DND-41 (cell line): ENCODE results near the gene INHBB.

Experiments used
- ATAC-seq: fragments of 200-7000 bp; cut with Tn5 transposase; 3 replicates; pipeline ENCODE4 v1.9.1; 2021; ENCODE audit warnings: low read depth; ENCODE audit not compliant: insufficient read depth
- DNase-seq: peaks from one replicate; pipeline ENCODE4 v3.0.0-alpha.2; 2020
- H2AFZ ChIP-seq: 2 replicates; pipeline ENCODE4 v1.6.0; 2012; ENCODE audit warnings: low read depth, low read length
- H3K27ac ChIP-seq: 2 replicates; pipeline ENCODE4 v1.5.1; 2012; ENCODE audit warnings: low read length, inconsistent platforms
- H3K27me3 ChIP-seq: fragments of 200-600 bp; sonication (generic); 2 replicates; pipeline ENCODE4 v1.6.0; 2012; ENCODE audit warnings: low read length, mild to moderate bottlenecking, inconsistent platforms; ENCODE audit not compliant: insufficient read depth, poor library complexity
- H3K36me3 ChIP-seq: 2 replicates; pipeline ENCODE4 v1.5.1; 2012; ENCODE audit warnings: low read length, inconsistent platforms; ENCODE audit not compliant: insufficient read depth
- H3K4me1 ChIP-seq: 2 replicates; pipeline ENCODE4 v1.5.1; 2012; ENCODE audit warnings: mild to moderate bottlenecking, low read length; ENCODE audit not compliant: insufficient read depth
- H3K4me2 ChIP-seq: 2 replicates; pipeline ENCODE4 v1.6.0; 2012; ENCODE audit warnings: mild to moderate bottlenecking, moderate library complexity, low read length, inconsistent platforms; ENCODE audit not compliant: insufficient read depth
- H3K4me3 ChIP-seq, 2 experiments: fragments of 200-600 bp in 1 of 2; shearing (Covaris generic) in 1 of 2; 2 replicates each; pipeline ENCODE4 v1.5.1; 2012 to 2016; ENCODE audit warnings: inconsistent platforms in 2 of 2, low read length in 2 of 2, mild to moderate bottlenecking in 2 of 2, low read depth in 1 of 2, moderate library complexity in 1 of 2
- H3K79me2 ChIP-seq: 2 replicates; pipeline ENCODE4 v1.6.0; 2012; ENCODE audit warnings: low read length, inconsistent platforms; ENCODE audit not compliant: insufficient read depth
- H3K9ac ChIP-seq: 2 replicates; pipeline ENCODE4 v1.6.0; 2012; ENCODE audit warnings: low read depth, mild to moderate bottlenecking, inconsistent platforms, low read length, moderate library complexity
- H3K9me3 ChIP-seq: 2 replicates; pipeline ENCODE4 v1.5.1; 2012; ENCODE audit warnings: low read length, moderate library complexity, mild to moderate bottlenecking, inconsistent platforms; ENCODE audit not compliant: insufficient read depth, severe bottlenecking
- H4K20me1 ChIP-seq: 2 replicates; pipeline ENCODE4 v1.6.0; 2012; ENCODE audit warnings: low read length; ENCODE audit not compliant: insufficient read depth
- EZH2 ChIP-seq: IDR thresholded peaks from 3 replicates; pipeline ENCODE4 v1.6.1; 2012; ENCODE audit warnings: borderline replicate concordance, low read depth, mild to moderate bottlenecking, moderate library complexity, low read length, inconsistent platforms; ENCODE audit not compliant: severe bottlenecking
- TF ChIP-seq, protein P1 (sequence below): IDR thresholded peaks from 2 replicates; pipeline ENCODE4 v1.5.1; 2012; ENCODE audit warnings: borderline replicate concordance, low read length, moderate library complexity, mild to moderate bottlenecking; ENCODE audit not compliant: poor library complexity, severe bottlenecking; ENCODE audit errors: extremely low read depth

The INHBB gene

GRCh38 chr2:120348737-120349439 lies 3.0 kb downstream of the INHBB start:
- no peaks in the 10 kb centered on the region for H3K9me3 ChIP-seq
- ATAC-seq (no peak), DNase-seq (no peak)
- H2AFZ ChIP-seq, result no peak overlapping the region
- no peak overlapping the region for H3K27ac ChIP-seq
- H3K27me3 ChIP-seq, result no peaks in the 10 kb centered on the region
- H3K4me3 ChIP-seq, result no peak overlapping the region
- H3K9ac ChIP-seq, result no peak overlapping the region
- no peak for TF ChIP-seq EZH2
- TF ChIP-seq, protein P1, sequence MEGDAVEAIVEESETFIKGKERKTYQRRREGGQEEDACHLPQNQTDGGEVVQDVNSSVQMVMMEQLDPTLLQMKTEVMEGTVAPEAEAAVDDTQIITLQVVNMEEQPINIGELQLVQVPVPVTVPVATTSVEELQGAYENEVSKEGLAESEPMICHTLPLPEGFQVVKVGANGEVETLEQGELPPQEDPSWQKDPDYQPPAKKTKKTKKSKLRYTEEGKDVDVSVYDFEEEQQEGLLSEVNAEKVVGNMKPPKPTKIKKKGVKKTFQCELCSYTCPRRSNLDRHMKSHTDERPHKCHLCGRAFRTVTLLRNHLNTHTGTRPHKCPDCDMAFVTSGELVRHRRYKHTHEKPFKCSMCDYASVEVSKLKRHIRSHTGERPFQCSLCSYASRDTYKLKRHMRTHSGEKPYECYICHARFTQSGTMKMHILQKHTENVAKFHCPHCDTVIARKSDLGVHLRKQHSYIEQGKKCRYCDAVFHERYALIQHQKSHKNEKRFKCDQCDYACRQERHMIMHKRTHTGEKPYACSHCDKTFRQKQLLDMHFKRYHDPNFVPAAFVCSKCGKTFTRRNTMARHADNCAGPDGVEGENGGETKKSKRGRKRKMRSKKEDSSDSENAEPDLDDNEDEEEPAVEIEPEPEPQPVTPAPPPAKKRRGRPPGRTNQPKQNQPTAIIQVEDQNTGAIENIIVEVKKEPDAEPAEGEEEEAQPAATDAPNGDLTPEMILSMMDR, result no peak
- H4K20me1 ChIP-seq, result no peaks in the 10 kb centered on the region
- H3K4me2 ChIP-seq, result no peak overlapping the region
- H3K79me2 ChIP-seq, result no peaks in the 10 kb centered on the region
- H3K36me3 ChIP-seq, result no peaks in the 10 kb centered on the region
- no peaks in the 10 kb centered on the region for H3K4me1 ChIP-seq

- H3K27ac ChIP-seq, result no peak overlapping the region
- H3K36me3 ChIP-seq, result no peaks in the 10 kb centered on the region
- no peaks in the 10 kb centered on the region for H3K27me3 ChIP-seq
- DNase-seq (no peak), ATAC-seq (no peak)
- H3K79me2 ChIP-seq, result no peaks in the 10 kb centered on the region
- no peaks in the 10 kb centered on the region for H4K20me1 ChIP-seq
- no peak overlapping the region for H2AFZ ChIP-seq
- TF ChIP-seq, protein P1, result no peak
- no peaks in the 10 kb centered on the region for H3K9me3 ChIP-seq
- no peak overlapping the region for H3K4me2 ChIP-seq
- no peak overlapping the region for H3K4me3 ChIP-seq
- H3K4me1 ChIP-seq, result no peaks in the 10 kb centered on the region
- H3K9ac ChIP-seq, result no peak overlapping the region
Measured at GRCh38 chr2:120349440-120349921, 3.5 kb downstream of the INHBB start.

- no peak overlapping the region for H3K4me3 ChIP-seq
- H3K27me3 ChIP-seq, result no peaks in the 10 kb centered on the region
- DNase-seq (no peak), ATAC-seq (no peak)
- no peaks in the 10 kb centered on the region for H3K4me1 ChIP-seq
- H3K36me3 ChIP-seq, result no peaks in the 10 kb centered on the region
- no peak for TF ChIP-seq EZH2
- TF ChIP-seq, protein P1, result no peak
- H3K9me3 ChIP-seq, result no peaks in the 10 kb centered on the region
- no peak overlapping the region for H3K27ac ChIP-seq
- H3K9ac ChIP-seq, result no peak overlapping the region
- no peaks in the 10 kb centered on the region for H4K20me1 ChIP-seq
- no peak overlapping the region for H2AFZ ChIP-seq
- H3K79me2 ChIP-seq, result no peaks in the 10 kb centered on the region
- no peak overlapping the region for H3K4me2 ChIP-seq
Measured at GRCh38 chr2:120350080-120350479, 4.1 kb downstream of the INHBB start.
